HepG2 (cell line): ENCODE results near the gene ARMC5. TPM values are rescaled to one million over a fixed set of nuclear protein-coding genes. Genes with fewer than 3 reads are reported as not detected.

Experiments used
- CBX1 ChIP-seq: IDR thresholded peaks from one replicate; pipeline ENCODE4 v1.6.1; 2016; ENCODE audit warnings: antibody characterized with exemption, low read depth
- DNMT1 ChIP-seq: sonication (generic); formaldehyde crosslinking; IDR thresholded peaks from 2 replicates; pipeline ENCODE4 v1.5.1; 2020; ENCODE audit warnings: mild to moderate bottlenecking, missing genetic modification reagents
- DRAP1 ChIP-seq: IDR thresholded peaks from 2 replicates; pipeline ENCODE4 v1.6.1; 2016; ENCODE audit warnings: missing genetic modification reagents, missing compliant biosample characterization
- MEF2D ChIP-seq: sonication (generic); formaldehyde crosslinking; IDR thresholded peaks from 2 replicates; pipeline ENCODE4 v1.5.1; 2020; ENCODE audit warnings: mild to moderate bottlenecking, missing genetic modification reagents
- POLR2G ChIP-seq: fragments of 200-400 bp; formaldehyde crosslinking; IDR thresholded peaks from 2 replicates; pipeline ENCODE4 v1.6.1; 2018; ENCODE audit warnings: mild to moderate bottlenecking, low read depth, low read length, moderate library complexity
- PPARG ChIP-seq: conservative IDR thresholded peaks from 2 replicates; pipeline ENCODE4 v1.6.1; 2016; ENCODE audit warnings: missing biosample characterization, missing genetic modification reagents
- TCF7L2 ChIP-seq: IDR thresholded peaks from 2 replicates; pipeline ENCODE4 v1.6.1; 2011; ENCODE audit warnings: mild to moderate bottlenecking, low read depth, low read length, moderate library complexity
- THYN1 ChIP-seq: sonication (generic); formaldehyde crosslinking; IDR thresholded peaks from 2 replicates; pipeline ENCODE4 v1.8.1; 2023; ENCODE audit warnings: low read depth, mild to moderate bottlenecking, moderate library complexity, missing genetic modification reagents, borderline replicate concordance
- TRIM24 ChIP-seq: sonication (generic); formaldehyde crosslinking; IDR thresholded peaks from 2 replicates; pipeline ENCODE4 v1.8.0; 2022; ENCODE audit warnings: mild to moderate bottlenecking, missing genetic modification reagents
- YEATS4 ChIP-seq: sonication (generic); formaldehyde crosslinking; IDR thresholded peaks from 2 replicates; pipeline ENCODE4 v1.4.0; 2020; ENCODE audit warnings: missing genetic modification reagents, borderline replicate concordance
- YY1 ChIP-seq: IDR thresholded peaks from 2 replicates; pipeline ENCODE4 v1.6.1; 2011; ENCODE audit warnings: low read length, low read depth, moderate library complexity, mild to moderate bottlenecking; ENCODE audit not compliant: insufficient read depth, insufficient replicate concordance
- ZBTB21 ChIP-seq: sonication (generic); formaldehyde crosslinking; IDR thresholded peaks from 2 replicates; pipeline ENCODE4 v1.4.0; 2020; ENCODE audit warnings: missing genetic modification reagents
- ZFP36L1 ChIP-seq: sonication (generic); formaldehyde crosslinking; IDR thresholded peaks from 2 replicates; pipeline ENCODE4 v1.8.0; 2022; ENCODE audit warnings: mild to moderate bottlenecking, missing genetic modification reagents, moderate library complexity
- ZNF441 ChIP-seq: sonication (generic); formaldehyde crosslinking; IDR thresholded peaks from 2 replicates; pipeline ENCODE4 v1.7.0; 2021; ENCODE audit warnings: missing genetic modification reagents, borderline replicate concordance
- ZNF496 ChIP-seq: sonication (generic); formaldehyde crosslinking; IDR thresholded peaks from 2 replicates; pipeline ENCODE4 v1.8.1; 2023; ENCODE audit warnings: mild to moderate bottlenecking, moderate library complexity, missing genetic modification reagents; ENCODE audit not compliant: insufficient replicate concordance
- ZNF563 ChIP-seq: sonication (generic); formaldehyde crosslinking; IDR thresholded peaks from 2 replicates; pipeline ENCODE4 v1.8.0; 2022; ENCODE audit warnings: mild to moderate bottlenecking, moderate library complexity, missing genetic modification reagents
- ZNF576 ChIP-seq: sonication (generic); formaldehyde crosslinking; IDR thresholded peaks from 2 replicates; pipeline ENCODE4 v1.4.0; 2020; ENCODE audit warnings: mild to moderate bottlenecking, missing genetic modification reagents
- ZNF644 ChIP-seq: IDR thresholded peaks from 2 replicates; pipeline ENCODE4 v1.6.1; 2016; ENCODE audit warnings: low read depth
- ZNF674 ChIP-seq: sonication (generic); formaldehyde crosslinking; IDR thresholded peaks from 2 replicates; pipeline ENCODE4 v1.5.0; 2020; ENCODE audit warnings: low read depth, mild to moderate bottlenecking, missing genetic modification reagents
- ZSCAN21 ChIP-seq: sonication (generic); formaldehyde crosslinking; IDR thresholded peaks from 2 replicates; pipeline ENCODE4 v1.8.0; 2022; ENCODE audit warnings: mild to moderate bottlenecking, missing genetic modification reagents, moderate library complexity, borderline replicate concordance
- polyA plus RNA-seq, 8 experiments: library from polyadenylated mRNA; depleted of rRNA in 3 of 8; stranded (reverse) in 7 of 8; unstranded in 1 of 8; fragments of >200 nt; fragmentation: Illumina TruSeq in 4 of 8; extraction: Trizol in 4 of 8; gene quantifications; 2 replicates each; pipeline versions ENCODE4 v1.2.1 to v1.2.3, GENCODE V29; 2011 to 2016; ENCODE audit warnings: low read depth in 4 of 8, missing spikeins in 1 of 8, mixed read lengths in 1 of 8; ENCODE audit not compliant: insufficient read depth in 1 of 8
- total RNA-seq, 5 experiments: library from RNA; depleted of rRNA; stranded (reverse); fragments of >200 nt; fragmentation: Illumina TruSeq; extraction: Trizol; gene quantifications; 2 replicates each; pipeline ENCODE4 v1.2.3, GENCODE V29; 2016; ENCODE audit warnings: low read depth in 1 of 5
- TF ChIP-seq, protein P1 (sequence below): sonication (generic); formaldehyde crosslinking; IDR thresholded peaks from 2 replicates; pipeline ENCODE4 v1.5.1; 2020; ENCODE audit warnings: mild to moderate bottlenecking, missing genetic modification reagents, borderline replicate concordance

ARMC5 gene
- total and polyA plus RNA-seq, 2 of the 13 experiments (the other 11 are each of a cell fraction or from before 2014, with no cell fraction given) = 10.8 to 22.3 TPM

DNA sequence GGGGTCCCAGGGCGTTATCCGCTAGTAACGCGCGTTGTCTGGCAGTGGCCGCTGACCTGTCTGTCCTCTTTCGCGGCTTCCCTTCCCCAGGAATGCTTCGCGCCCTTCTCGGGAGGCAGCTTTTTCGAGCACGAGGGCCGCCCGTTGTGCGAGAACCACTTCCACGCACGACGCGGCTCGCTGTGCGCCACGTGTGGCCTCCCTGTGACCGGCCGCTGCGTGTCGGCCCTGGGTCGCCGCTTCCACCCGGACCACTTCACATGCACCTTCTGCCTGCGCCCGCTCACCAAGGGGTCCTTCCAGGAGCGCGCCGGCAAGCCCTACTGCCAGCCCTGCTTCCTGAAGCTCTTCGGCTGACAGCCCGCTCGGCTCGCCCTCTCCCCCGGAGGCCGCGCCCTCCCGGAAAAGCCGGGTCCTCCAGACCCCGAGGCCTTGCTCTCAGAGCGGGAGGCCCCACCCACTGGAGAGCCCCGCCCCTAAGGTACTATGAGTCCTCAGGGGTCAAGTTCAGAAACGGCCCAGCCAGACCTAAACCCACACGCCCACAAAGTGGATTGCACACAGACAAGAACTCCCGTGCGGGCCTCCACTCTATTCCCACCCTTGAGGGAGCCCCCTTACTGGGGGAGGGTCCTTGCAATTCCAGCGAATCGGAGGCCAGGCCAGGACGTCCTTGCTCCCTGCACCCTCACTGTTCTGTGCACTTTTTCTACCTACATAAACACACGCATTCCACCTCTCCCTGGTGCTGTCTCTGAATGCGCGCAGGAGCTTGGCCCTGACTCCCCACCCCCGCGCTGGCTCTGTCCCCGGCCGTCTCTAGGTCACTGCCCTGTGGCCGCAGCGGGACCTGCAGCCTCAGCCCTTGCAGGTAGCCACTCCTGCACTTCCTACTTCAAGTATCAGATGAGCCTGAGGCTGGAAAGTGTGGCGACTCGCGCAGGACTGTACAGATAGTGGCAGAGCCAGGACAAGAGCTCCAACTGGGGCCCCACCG lies 18.2 kb downstream of the ARMC5 start (continued):
- TF ChIP-seq ZNF576 (CRISPR knock-in tag) = no peak; the same call in 1 of the 2 replicates
- TF ChIP-seq ZNF674 = no peak
- TF ChIP-seq ZSCAN21 (CRISPR knock-in tag) = peak; percentile 48
- no peak for TF ChIP-seq THYN1 (CRISPR knock-in tag)
- peak; percentile 63; the same call in 1 of the 2 replicates for TF ChIP-seq ZNF563 (CRISPR knock-in tag)
- TF ChIP-seq YY1 = peak; percentile 5
- TF ChIP-seq TCF7L2 = no peak
- no peak for TF ChIP-seq ZNF496
- TF ChIP-seq ZFP36L1 = no peak
- TF ChIP-seq TRIM24 (CRISPR knock-in tag) = no peak
- no peak for TF ChIP-seq CBX1
- peak; percentile 70 for TF ChIP-seq YEATS4 (CRISPR knock-in tag)
- TF ChIP-seq DNMT1 (CRISPR knock-in tag) = peak; percentile 49; the same call in 1 of the 2 replicates
- peak; percentile 91 for TF ChIP-seq MEF2D (CRISPR knock-in tag)
- TF ChIP-seq POLR2G = peak; percentile 24
- TF ChIP-seq ZBTB21 (CRISPR knock-in tag) = no peak
- no peak; the same call in 1 of the 2 replicates for TF ChIP-seq PPARG (CRISPR knock-in tag)
- TF ChIP-seq DRAP1 (CRISPR knock-in tag) = peak; percentile 45; the same call in 1 of the 2 replicates
- TF ChIP-seq ZNF644 (CRISPR knock-in tag) = no peak
- TF ChIP-seq ZNF441 (CRISPR knock-in tag) = peak; percentile 72
- TF ChIP-seq, protein P1, sequence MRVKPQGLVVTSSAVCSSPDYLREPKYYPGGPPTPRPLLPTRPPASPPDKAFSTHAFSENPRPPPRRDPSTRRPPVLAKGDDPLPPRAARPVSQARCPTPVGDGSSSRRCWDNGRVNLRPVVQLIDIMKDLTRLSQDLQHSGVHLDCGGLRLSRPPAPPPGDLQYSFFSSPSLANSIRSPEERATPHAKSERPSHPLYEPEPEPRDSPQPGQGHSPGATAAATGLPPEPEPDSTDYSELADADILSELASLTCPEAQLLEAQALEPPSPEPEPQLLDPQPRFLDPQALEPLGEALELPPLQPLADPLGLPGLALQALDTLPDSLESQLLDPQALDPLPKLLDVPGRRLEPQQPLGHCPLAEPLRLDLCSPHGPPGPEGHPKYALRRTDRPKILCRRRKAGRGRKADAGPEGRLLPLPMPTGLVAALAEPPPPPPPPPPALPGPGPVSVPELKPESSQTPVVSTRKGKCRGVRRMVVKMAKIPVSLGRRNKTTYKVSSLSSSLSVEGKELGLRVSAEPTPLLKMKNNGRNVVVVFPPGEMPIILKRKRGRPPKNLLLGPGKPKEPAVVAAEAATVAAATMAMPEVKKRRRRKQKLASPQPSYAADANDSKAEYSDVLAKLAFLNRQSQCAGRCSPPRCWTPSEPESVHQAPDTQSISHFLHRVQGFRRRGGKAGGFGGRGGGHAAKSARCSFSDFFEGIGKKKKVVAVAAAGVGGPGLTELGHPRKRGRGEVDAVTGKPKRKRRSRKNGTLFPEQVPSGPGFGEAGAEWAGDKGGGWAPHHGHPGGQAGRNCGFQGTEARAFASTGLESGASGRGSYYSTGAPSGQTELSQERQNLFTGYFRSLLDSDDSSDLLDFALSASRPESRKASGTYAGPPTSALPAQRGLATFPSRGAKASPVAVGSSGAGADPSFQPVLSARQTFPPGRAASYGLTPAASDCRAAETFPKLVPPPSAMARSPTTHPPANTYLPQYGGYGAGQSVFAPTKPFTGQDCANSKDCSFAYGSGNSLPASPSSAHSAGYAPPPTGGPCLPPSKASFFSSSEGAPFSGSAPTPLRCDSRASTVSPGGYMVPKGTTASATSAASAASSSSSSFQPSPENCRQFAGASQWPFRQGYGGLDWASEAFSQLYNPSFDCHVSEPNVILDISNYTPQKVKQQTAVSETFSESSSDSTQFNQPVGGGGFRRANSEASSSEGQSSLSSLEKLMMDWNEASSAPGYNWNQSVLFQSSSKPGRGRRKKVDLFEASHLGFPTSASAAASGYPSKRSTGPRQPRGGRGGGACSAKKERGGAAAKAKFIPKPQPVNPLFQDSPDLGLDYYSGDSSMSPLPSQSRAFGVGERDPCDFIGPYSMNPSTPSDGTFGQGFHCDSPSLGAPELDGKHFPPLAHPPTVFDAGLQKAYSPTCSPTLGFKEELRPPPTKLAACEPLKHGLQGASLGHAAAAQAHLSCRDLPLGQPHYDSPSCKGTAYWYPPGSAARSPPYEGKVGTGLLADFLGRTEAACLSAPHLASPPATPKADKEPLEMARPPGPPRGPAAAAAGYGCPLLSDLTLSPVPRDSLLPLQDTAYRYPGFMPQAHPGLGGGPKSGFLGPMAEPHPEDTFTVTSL (CRISPR knock-in tag) = peak; percentile 33; the same call in 1 of the 2 replicates
